CD4-positive, CD25-positive, alpha-beta regulatory T cell (primary cell): ENCODE data around the gene RIN2. TPM values are rescaled to one million over a fixed set of nuclear protein-coding genes. Genes with fewer than 3 reads are reported as not detected.
A peak's percentile ranks its signal among the peaks of the same experiment; 100 is the strongest.

Experiments used
- ATAC-seq, 2 donors: fragments of 150-1000 bp; cut with Tn5 transposase; one replicate each; pipeline ENCODE4 v1.10.0; 2021; ENCODE audit warnings: low read depth in 2 of 2, moderate number of reproducible peaks in 2 of 2, moderate library complexity in 1 of 2
- DNase-seq, 3 donors: peaks; one replicate each; pipeline versions ENCODE4 v3.0.0 to v3.0.0-alpha.2; 2012 to 2022; ENCODE audit warnings: mixed read lengths in 1 of 3
- H3K27ac ChIP-seq: one replicate; pipeline ENCODE4 v1.7.0; 2013; ENCODE audit warnings: mild to moderate bottlenecking, low read length; ENCODE audit not compliant: insufficient read depth, poor library complexity, severe bottlenecking
- H3K27me3 ChIP-seq: one replicate; pipeline ENCODE4 v1.7.0; 2013; ENCODE audit warnings: low read length; ENCODE audit not compliant: control insufficient read depth, insufficient read depth
- H3K36me3 ChIP-seq: one replicate; pipeline ENCODE4 v1.7.0; 2013; ENCODE audit warnings: mild to moderate bottlenecking, low read length, moderate library complexity; ENCODE audit not compliant: control insufficient read depth, insufficient read depth
- H3K4me1 ChIP-seq: 2 replicates; pipeline ENCODE4 v1.7.0; 2013; ENCODE audit warnings: mild to moderate bottlenecking, low read length; ENCODE audit not compliant: insufficient read depth, control insufficient read depth, poor library complexity, severe bottlenecking
- H3K4me3 ChIP-seq: one replicate; pipeline ENCODE4 v1.7.0; 2013; ENCODE audit warnings: low read depth, mild to moderate bottlenecking, low read length, moderate library complexity
- H3K9me3 ChIP-seq, 2 experiments: 1 replicate in 1 of 2; 2 replicates in 1 of 2; pipeline ENCODE4 v1.7.0; 2013; ENCODE audit warnings: low read length in 2 of 2, mild to moderate bottlenecking in 1 of 2, moderate library complexity in 1 of 2; ENCODE audit not compliant: control insufficient read depth in 2 of 2
- H3K27ac Mint-ChIP-seq, 3 donors: one replicate each; pipeline ENCODE4 v1.8.0; 2020 to 2022; ENCODE audit warnings: mild to moderate bottlenecking in 3 of 3, mixed read lengths in 3 of 3, moderate library complexity in 2 of 3
- H3K27me3 Mint-ChIP-seq: one replicate; pipeline ENCODE4 v1.8.0; 2022; ENCODE audit warnings: mild to moderate bottlenecking, mixed read lengths
- H3K36me3 Mint-ChIP-seq: one replicate; pipeline ENCODE4 v1.8.0; 2020; ENCODE audit warnings: mixed read lengths
- H3K4me1 Mint-ChIP-seq, 4 donors: one replicate each; pipeline ENCODE4 v1.8.0; 2020 to 2022; ENCODE audit warnings: mixed read lengths in 4 of 4, mild to moderate bottlenecking in 1 of 4
- H3K4me3 Mint-ChIP-seq, 4 donors: one replicate each; pipeline ENCODE4 v1.8.0; 2020 to 2022; ENCODE audit warnings: mild to moderate bottlenecking in 4 of 4, mixed read lengths in 4 of 4, moderate library complexity in 3 of 4
- H3K9me3 Mint-ChIP-seq, 7 donors: one replicate each; pipeline ENCODE4 v1.8.0; 2020 to 2022; ENCODE audit warnings: mixed read lengths in 7 of 7, mild to moderate bottlenecking in 3 of 7, moderate library complexity in 2 of 7
- polyA plus RNA-seq, 4 donors: library from polyadenylated mRNA; unstranded; fragments of 300-500 nt; fragmentation: Illumina TruSeq; gene quantifications; one replicate each; pipeline ENCODE4 v1.2.3, GENCODE V29; 2021
- total RNA-seq: library from RNA; stranded (reverse); gene quantifications from one replicate; pipeline ENCODE4 v1.2.3, GENCODE V29; 2022

Gene RIN2
- total and polyA plus RNA-seq, 5 donors from 2014 or later = 0.57 TPM; not detected in 4

- H3K27ac Mint-ChIP-seq = no peak overlapping the region
- Histone ChIP-seq H3K27me3 (no peaks in the 10 kb centered on the region), H3K27ac (no peak overlapping the region), H3K4me3 (no peak overlapping the region), H3K36me3 (no peaks in the 10 kb centered on the region), H3K9me3 (no peaks in the 10 kb centered on the region), H3K4me1 (no peaks in the 10 kb centered on the region)
- no peak for ATAC-seq
- H3K36me3 Mint-ChIP-seq = no peaks in the 10 kb centered on the region
- DNase-seq = no peak
- H3K9me3 Mint-ChIP-seq = no peaks in the 10 kb centered on the region
- H3K4me1 Mint-ChIP-seq = no peaks in the 10 kb centered on the region
- no peak overlapping the region for H3K4me3 Mint-ChIP-seq
- no peaks in the 10 kb centered on the region for H3K27me3 Mint-ChIP-seq
Measured at GRCh38 chr20:19729672-19730071, 28.4 kb upstream of the RIN2 start.

- no peak overlapping the region for H3K4me3 ChIP-seq
- Mint-ChIP-seq H3K9me3 (no peaks in the 10 kb centered on the region), H3K36me3 (no peaks in the 10 kb centered on the region), H3K4me3 (no peak overlapping the region), H3K27ac (no peak overlapping the region), H3K4me1 (no peaks in the 10 kb centered on the region), H3K27me3 (no peaks in the 10 kb centered on the region)
- H3K27ac ChIP-seq = no peak overlapping the region
- DNase-seq (no peak), ATAC-seq (no peak)
- no peaks in the 10 kb centered on the region for H3K9me3 ChIP-seq
- H3K4me1 ChIP-seq = no peaks in the 10 kb centered on the region
- no peaks in the 10 kb centered on the region for H3K36me3 ChIP-seq
- H3K27me3 ChIP-seq = no peaks in the 10 kb centered on the region
Measured at GRCh38 chr20:19730706-19731105, 27.4 kb upstream of the RIN2 start.

DNA sequence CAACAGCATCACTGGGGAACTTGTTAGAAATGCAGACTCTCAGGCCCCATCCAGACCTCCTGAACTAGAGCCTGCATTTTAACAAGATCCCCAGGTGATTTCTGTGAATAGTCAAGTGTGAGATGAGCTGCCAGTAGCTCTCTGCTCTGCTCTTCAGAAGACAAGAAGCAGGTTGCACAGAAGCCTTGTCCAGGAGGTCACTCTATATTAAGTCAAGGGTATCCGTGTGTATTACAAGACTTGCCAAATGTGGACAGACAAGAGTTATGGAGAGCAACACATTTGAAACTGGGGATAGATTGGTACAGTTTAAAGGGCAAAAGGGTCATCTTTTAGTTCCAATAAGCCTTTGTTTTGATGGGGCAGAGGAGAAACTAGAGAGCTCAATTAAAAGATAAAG, 23.2 kb upstream of the RIN2 start:
- no peaks in the 10 kb centered on the region for H3K4me1 ChIP-seq
- no peak overlapping the region for H3K27ac Mint-ChIP-seq
- no peak for ATAC-seq
- no peaks in the 10 kb centered on the region for H3K27me3 ChIP-seq
- DNase-seq = no peak
- H3K36me3 ChIP-seq = no peaks in the 10 kb centered on the region
- no peak overlapping the region for H3K4me3 ChIP-seq
- no peaks in the 10 kb centered on the region for H3K9me3 ChIP-seq
- no peak overlapping the region for H3K27ac ChIP-seq
- no peaks in the 10 kb centered on the region for H3K4me1 Mint-ChIP-seq
- no peak overlapping the region for H3K4me3 Mint-ChIP-seq
- H3K36me3 Mint-ChIP-seq = no peaks in the 10 kb centered on the region
- H3K9me3 Mint-ChIP-seq = peaks cover 0 to 2% (median 0%) of the 10 kb centered on the region in 7 donors
- H3K27me3 Mint-ChIP-seq = no peaks in the 10 kb centered on the region

DNA sequence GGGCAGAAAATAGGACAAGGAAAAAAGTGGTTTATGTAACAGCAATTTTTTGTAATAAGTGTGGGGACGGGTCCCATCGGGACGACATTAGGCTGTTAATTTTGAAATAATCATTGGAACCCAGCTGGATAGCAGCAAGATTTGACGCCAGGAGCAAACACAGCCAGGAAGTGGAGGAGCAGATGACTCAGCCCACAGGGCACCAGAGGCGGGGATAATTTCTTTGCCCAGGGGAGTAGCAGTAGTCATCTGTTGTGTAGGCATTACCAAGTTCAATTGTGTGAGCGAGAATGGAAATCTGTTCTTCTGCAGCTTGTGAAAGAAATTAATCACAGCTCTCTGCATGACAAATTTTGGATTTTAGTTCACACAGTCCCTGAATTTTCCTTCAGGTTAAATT, 22.6 kb upstream of the RIN2 start:
- H3K27me3 Mint-ChIP-seq = no peaks in the 10 kb centered on the region
- Histone ChIP-seq H3K36me3 (no peaks in the 10 kb centered on the region), H3K27ac (no peak overlapping the region), H3K9me3 (no peaks in the 10 kb centered on the region), H3K27me3 (no peaks in the 10 kb centered on the region), H3K4me3 (no peak overlapping the region), H3K4me1 (no peaks in the 10 kb centered on the region)
- peak in 1 of 2 donors; percentile 34 for ATAC-seq
- no peaks in the 10 kb centered on the region for H3K4me1 Mint-ChIP-seq
- H3K9me3 Mint-ChIP-seq = peaks cover 0 to 2% (median 0%) of the 10 kb centered on the region in 7 donors
- no peak overlapping the region for H3K4me3 Mint-ChIP-seq
- no peaks in the 10 kb centered on the region for H3K36me3 Mint-ChIP-seq
- DNase-seq = no peak
- H3K27ac Mint-ChIP-seq = no peak overlapping the region

DNA sequence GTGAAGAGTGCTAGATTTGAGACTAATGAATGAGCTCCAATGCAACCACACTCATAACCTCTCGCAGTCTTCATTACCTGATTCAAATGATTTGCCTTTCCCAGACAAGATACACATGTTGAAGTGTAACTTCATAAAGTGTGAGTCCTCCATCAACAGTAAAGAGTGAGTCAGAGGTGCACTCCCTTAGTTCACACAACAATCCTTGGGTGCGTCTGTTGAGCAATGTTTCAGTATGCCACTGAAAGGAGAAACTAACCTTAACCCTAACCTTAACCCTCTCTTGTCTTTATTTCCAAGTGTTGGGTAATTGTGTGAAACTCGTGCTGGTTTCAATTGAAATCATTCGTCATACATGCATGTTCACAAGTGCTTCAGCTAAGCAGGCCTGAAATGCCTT, 21.0 kb upstream of the RIN2 start:
- H3K4me1 Mint-ChIP-seq = no peaks in the 10 kb centered on the region
- no peaks in the 10 kb centered on the region for H3K27me3 ChIP-seq
- H3K9me3 ChIP-seq = no peaks in the 10 kb centered on the region
- H3K27ac Mint-ChIP-seq = no peak overlapping the region
- no peak overlapping the region for H3K4me3 ChIP-seq
- no peaks in the 10 kb centered on the region for H3K27me3 Mint-ChIP-seq
- no peaks in the 10 kb centered on the region for H3K36me3 ChIP-seq
- no peak overlapping the region for H3K4me3 Mint-ChIP-seq
- peak; percentile 16 to 39 for ATAC-seq
- H3K4me1 ChIP-seq = no peaks in the 10 kb centered on the region
- no peaks in the 10 kb centered on the region for H3K36me3 Mint-ChIP-seq
- DNase-seq = no peak
- no peak overlapping the region for H3K27ac ChIP-seq
- peaks cover 0 to 7% (median 0%) of the 10 kb centered on the region in 7 donors for H3K9me3 Mint-ChIP-seq

GRCh38 chr20:19738951-19739350, 19.1 kb upstream of the RIN2 start:
- no peaks in the 10 kb centered on the region for H3K27me3 Mint-ChIP-seq
- H3K9me3 Mint-ChIP-seq = peaks cover 0 to 7% (median 0%) of the 10 kb centered on the region in 7 donors
- H3K36me3 ChIP-seq = no peaks in the 10 kb centered on the region
- H3K4me3 Mint-ChIP-seq = no peak overlapping the region
- DNase-seq (no peak), ATAC-seq (no peak)
- H3K4me1 ChIP-seq = no peaks in the 10 kb centered on the region
- H3K36me3 Mint-ChIP-seq = no peaks in the 10 kb centered on the region
- no peaks in the 10 kb centered on the region for H3K9me3 ChIP-seq
- H3K27ac ChIP-seq = no peak overlapping the region
- H3K27me3 ChIP-seq = no peaks in the 10 kb centered on the region
- no peaks in the 10 kb centered on the region for H3K4me1 Mint-ChIP-seq
- H3K27ac Mint-ChIP-seq = no peak overlapping the region
- no peak overlapping the region for H3K4me3 ChIP-seq

DNA sequence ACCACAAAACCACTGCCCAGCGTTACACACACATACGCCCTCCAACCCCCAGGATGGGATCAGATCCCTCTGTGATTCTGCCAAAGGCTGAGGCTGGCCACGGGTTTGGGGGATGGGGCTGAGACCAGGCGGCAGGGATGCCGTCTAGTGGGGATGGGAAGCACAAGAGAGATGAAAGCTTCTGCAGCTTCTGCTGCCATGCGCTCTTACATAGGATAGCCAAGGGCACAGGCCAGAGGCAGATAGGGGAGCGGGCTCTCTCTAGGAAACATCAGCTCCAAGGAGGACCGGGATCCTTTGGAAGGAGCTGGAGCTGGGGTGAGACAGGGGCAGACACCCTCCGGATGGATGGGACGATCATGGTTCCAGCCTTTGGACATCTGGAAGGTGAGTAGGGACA, 18.7 kb upstream of the RIN2 start:
- H3K36me3 ChIP-seq = no peaks in the 10 kb centered on the region
- H3K27ac ChIP-seq = no peak overlapping the region
- Mint-ChIP-seq H3K36me3 (no peaks in the 10 kb centered on the region), H3K27me3 (no peaks in the 10 kb centered on the region), H3K9me3 (peaks cover 0 to 7% (median 0%) of the 10 kb centered on the region in 7 donors), H3K4me1 (no peaks in the 10 kb centered on the region), H3K4me3 (no peak overlapping the region), H3K27ac (no peak overlapping the region)
- H3K27me3 ChIP-seq = no peaks in the 10 kb centered on the region
- H3K4me1 ChIP-seq = no peaks in the 10 kb centered on the region
- ATAC-seq (no peak), DNase-seq (no peak)
- H3K4me3 ChIP-seq = no peak overlapping the region
- no peaks in the 10 kb centered on the region for H3K9me3 ChIP-seq

- no peak for ATAC-seq
- no peaks in the 10 kb centered on the region for H3K9me3 ChIP-seq
- H3K27ac ChIP-seq = no peak overlapping the region
- Mint-ChIP-seq H3K36me3 (no peaks in the 10 kb centered on the region), H3K27me3 (peaks cover 4% of the 10 kb centered on the region), H3K4me3 (no peak overlapping the region), H3K9me3 (peaks cover 0 to 7% (median 2%) of the 10 kb centered on the region in 7 donors), H3K4me1 (no peaks in the 10 kb centered on the region), H3K27ac (no peak overlapping the region)
- no peaks in the 10 kb centered on the region for H3K27me3 ChIP-seq
- no peak for DNase-seq
- no peaks in the 10 kb centered on the region for H3K4me1 ChIP-seq
- H3K36me3 ChIP-seq = no peaks in the 10 kb centered on the region
- H3K4me3 ChIP-seq = no peak overlapping the region
Measured at GRCh38 chr20:19740512-19740911, 17.5 kb upstream of the RIN2 start.
